HepG2 (cell line): ENCODE data around the gene ARFGAP2. TPM values are rescaled to one million over a fixed set of nuclear protein-coding genes. Genes with fewer than 3 reads are reported as not detected.
A peak's percentile ranks its signal among the peaks of the same experiment; 100 is the strongest.

Experiments
- ATAC-seq: fragments of 200-7000 bp; cut with Tn5 transposase; 3 replicates; pipeline ENCODE4 v1.9.1; 2020; ENCODE audit warnings: mild to moderate bottlenecking, moderate library complexity
- BruUV-seq: library from RNA; stranded (reverse); fragments of 400-500 nt; replicated peaks from 2 replicates; lab custom pipeline; 2021; lab: Mats Ljungman, UMichigan
- CTCF ChIA-PET: fragments of 300-600 bp; formaldehyde crosslinking; extraction: SDS; loops from one replicate; lab custom pipeline; 2021; ENCODE audit warnings: low total read pairs, inconsistent platforms, low intra/inter-chr PET ratio; lab: Yijun Ruan, JAX
- POLR2A ChIA-PET: fragments of 350-600 bp; sonication (Branson Sonifier 250); formaldehyde crosslinking; loops from one replicate; lab custom pipeline; 2020; ENCODE audit warnings: antibody characterized with exemption, inconsistent platforms; lab: Yijun Ruan, JAX
- DNase-seq: peaks from one replicate; pipeline ENCODE4 v3.0.0-alpha.2; 2015; ENCODE audit warnings: low spot score
- FAIRE-seq: peaks from 3 replicates; lab custom pipeline; 2011; peaks lifted over from hg19 to GRCh38; lab: Jason Lieb, UNC
- H2AFZ ChIP-seq: one replicate; pipeline ENCODE4 v1.6.1; 2011; ENCODE audit warnings: low read length, inconsistent platforms
- H3K27ac ChIP-seq: fragments of 300-600 bp; 3 replicates; pipeline ENCODE4 v1.8.0; 2011; ENCODE audit warnings: mixed run types, mild to moderate bottlenecking, mixed read lengths, low read length, inconsistent platforms; ENCODE audit not compliant: insufficient read depth; ENCODE audit errors: extremely low read length
- H3K27me3 ChIP-seq, 2 experiments: fragments of 200-600 bp in 1 of 2; 2 replicates in 1 of 2; 3 replicates in 1 of 2; pipeline versions ENCODE4 v1.6.0 to v1.8.0; 2011; ENCODE audit warnings: low read length in 2 of 2, mild to moderate bottlenecking in 2 of 2, moderate library complexity in 2 of 2, inconsistent platforms in 1 of 2; ENCODE audit not compliant: insufficient read depth in 2 of 2, control insufficient read depth in 1 of 2
- H3K36me3 ChIP-seq, 2 experiments: fragments of 200-600 bp in 1 of 2; replicated peaks in 1 of 2; 2 replicates in 1 of 2; 3 replicates in 1 of 2; pipeline versions ENCODE4 v1.5.1 to v1.8.0; 2011; ENCODE audit warnings: low read length in 2 of 2, inconsistent platforms in 1 of 2; ENCODE audit not compliant: insufficient read depth in 2 of 2, control insufficient read depth in 1 of 2
- H3K4me1 ChIP-seq: 2 replicates; pipeline ENCODE4 v1.5.1; 2012; ENCODE audit warnings: low read length, inconsistent platforms; ENCODE audit not compliant: insufficient read depth
- H3K4me2 ChIP-seq: 2 replicates; pipeline ENCODE4 v1.6.0; 2011; ENCODE audit warnings: low read depth, low read length, inconsistent platforms
- H3K4me3 ChIP-seq, 3 experiments: fragments of 200-600 bp in 1 of 3; sonication (generic), shearing (Covaris generic) in 1 of 3; replicated peaks in 1 of 3; 2 replicates each; pipeline ENCODE4 v1.5.1; 2011 to 2016; ENCODE audit warnings: low read length in 3 of 3, inconsistent platforms in 2 of 3, low read depth in 2 of 3, mild to moderate bottlenecking in 2 of 3, control low read depth in 1 of 3, mixed read lengths in 1 of 3; ENCODE audit not compliant: insufficient read depth in 1 of 3
- H3K79me2 ChIP-seq: one replicate; pipeline ENCODE4 v1.6.1; 2011; ENCODE audit warnings: low read length, inconsistent platforms; ENCODE audit not compliant: insufficient read depth
- H3K9ac ChIP-seq: 2 replicates; pipeline ENCODE4 v1.6.0; 2011; ENCODE audit warnings: mild to moderate bottlenecking, low read depth, low read length, inconsistent platforms; ENCODE audit not compliant: insufficient read depth
- H3K9me3 ChIP-seq: 2 replicates; pipeline ENCODE4 v1.5.1; 2012; ENCODE audit warnings: mild to moderate bottlenecking, low read length
- H4K20me1 ChIP-seq: 2 replicates; pipeline ENCODE4 v1.6.0; 2011; ENCODE audit warnings: inconsistent platforms, mild to moderate bottlenecking, low read length, moderate library complexity; ENCODE audit not compliant: insufficient read depth
- ARNTL ChIP-seq: sonication (generic); formaldehyde crosslinking; IDR thresholded peaks from 2 replicates; pipeline ENCODE4 v1.4.0; 2020; ENCODE audit warnings: mild to moderate bottlenecking, missing genetic modification reagents
- BHLHE40 ChIP-seq: IDR thresholded peaks from 2 replicates; pipeline ENCODE4 v1.6.1; 2011; ENCODE audit warnings: low read length, improper control_type of control experiment
- CHCHD3 ChIP-seq: sonication (generic); formaldehyde crosslinking; IDR thresholded peaks from 2 replicates; pipeline ENCODE4 v1.8.0; 2022; ENCODE audit warnings: mild to moderate bottlenecking, missing genetic modification reagents, moderate library complexity
- ELF3 ChIP-seq: IDR thresholded peaks from 2 replicates; pipeline ENCODE4 v1.6.1; 2016; ENCODE audit warnings: missing genetic modification reagents, missing compliant biosample characterization
- EP300 ChIP-seq, 3 experiments: sonication (generic) in 1 of 3; formaldehyde crosslinking in 1 of 3; IDR thresholded peaks; 2 replicates each; pipeline versions ENCODE4 v1.5.1 to v1.6.1; 2011 to 2020; ENCODE audit warnings: low read depth in 2 of 3, low read length in 2 of 3, borderline replicate concordance in 1 of 3, improper control_type of control experiment in 1 of 3, mild to moderate bottlenecking in 1 of 3, missing genetic modification reagents in 1 of 3, moderate library complexity in 1 of 3
- KDM6A ChIP-seq: IDR thresholded peaks from 2 replicates; pipeline ENCODE4 v1.6.1; 2016; ENCODE audit warnings: low read depth
- MAFG ChIP-seq: sonication (generic); formaldehyde crosslinking; IDR thresholded peaks from 2 replicates; pipeline ENCODE4 v1.5.1; 2020; ENCODE audit warnings: mild to moderate bottlenecking, missing genetic modification reagents
- MLX ChIP-seq: IDR thresholded peaks from 2 replicates; pipeline ENCODE4 v1.6.1; 2016
- REPIN1 ChIP-seq: sonication (generic); formaldehyde crosslinking; IDR thresholded peaks from 2 replicates; pipeline ENCODE4 v1.8.0; 2022; ENCODE audit warnings: missing genetic modification reagents, low read depth, mild to moderate bottlenecking, borderline replicate concordance
- SALL1 ChIP-seq: sonication (generic); formaldehyde crosslinking; IDR thresholded peaks from 2 replicates; pipeline ENCODE4 v1.8.0; 2022; ENCODE audit warnings: mild to moderate bottlenecking, missing genetic modification reagents
- SPEN ChIP-seq: sonication (generic); formaldehyde crosslinking; IDR thresholded peaks from 2 replicates; pipeline ENCODE4 v1.5.1; 2020; ENCODE audit warnings: low read depth, mild to moderate bottlenecking, missing genetic modification reagents
- TGIF2 ChIP-seq: IDR thresholded peaks from 2 replicates; pipeline ENCODE4 v1.6.1; 2016; ENCODE audit warnings: control low read depth, missing compliant biosample characterization
- ZFP41 ChIP-seq: sonication (generic); formaldehyde crosslinking; IDR thresholded peaks from 2 replicates; pipeline ENCODE4 v1.4.0; 2020; ENCODE audit warnings: mild to moderate bottlenecking, missing genetic modification reagents, borderline replicate concordance
- ZNF331 ChIP-seq: sonication (generic); formaldehyde crosslinking; IDR thresholded peaks from 2 replicates; pipeline ENCODE4 v1.4.0; 2020; ENCODE audit warnings: missing genetic modification reagents
- ZNF383 ChIP-seq: sonication (generic); formaldehyde crosslinking; IDR thresholded peaks from 2 replicates; pipeline ENCODE4 v1.4.0; 2020; ENCODE audit warnings: missing genetic modification reagents, mild to moderate bottlenecking, borderline replicate concordance
- ZNF577 ChIP-seq: sonication (generic); formaldehyde crosslinking; IDR thresholded peaks from 2 replicates; pipeline ENCODE4 v1.4.0; 2020; ENCODE audit warnings: mild to moderate bottlenecking, low read depth, missing genetic modification reagents, borderline replicate concordance
- ZNF580 ChIP-seq: IDR thresholded peaks from 2 replicates; pipeline ENCODE4 v1.6.1; 2016; ENCODE audit warnings: low read depth, borderline replicate concordance
- WGBS: methylation state at CpG from one replicate; pipeline ENCODE4 v1.1.6; 2017; ENCODE audit warnings: low lambda C conversion rate; 5-methylcytosine and 5-hydroxymethylcytosine counted together
- in situ Hi-C: cut with HindIII; loops from 2 replicates; pipeline ENCODE4 v1.10.0; 2017; ENCODE audit warnings: low pct_unique_long_range_greater_than_20kb; ENCODE audit not compliant: extremely low pct_ligation_motif_present
- intact Hi-C: fragments of 100-400 bp; cut with micrococcal nuclease; formaldehyde crosslinking; loops from one replicate; pipeline ENCODE4 v1.10.0; 2022; ENCODE audit not compliant: unreplicated experiment
- polyA plus RNA-seq, 8 experiments: library from polyadenylated mRNA; depleted of rRNA in 3 of 8; stranded (reverse) in 7 of 8; unstranded in 1 of 8; fragments of >200 nt; fragmentation: Illumina TruSeq in 4 of 8; extraction: Trizol in 4 of 8; gene quantifications; 2 replicates each; pipeline versions ENCODE4 v1.2.1 to v1.2.3, GENCODE V29; 2011 to 2016; ENCODE audit warnings: low read depth in 4 of 8, missing spikeins in 1 of 8, mixed read lengths in 1 of 8; ENCODE audit not compliant: insufficient read depth in 1 of 8
- total RNA-seq, 5 experiments: library from RNA; depleted of rRNA; stranded (reverse); fragments of >200 nt; fragmentation: Illumina TruSeq; extraction: Trizol; gene quantifications; 2 replicates each; pipeline ENCODE4 v1.2.3, GENCODE V29; 2016; ENCODE audit warnings: low read depth in 1 of 5
- TF ChIP-seq, protein P1 (sequence below): sonication (generic); formaldehyde crosslinking; IDR thresholded peaks from 2 replicates; pipeline ENCODE4 v1.9.0; 2021; ENCODE audit warnings: missing genetic modification reagents, borderline replicate concordance
- TF ChIP-seq, protein P2 (sequence below), 2 experiments: sonication (generic) in 1 of 2; formaldehyde crosslinking in 1 of 2; IDR thresholded peaks; 2 replicates each; pipeline versions ENCODE4 v1.5.1 to v1.6.1; 2011 to 2020; ENCODE audit warnings: borderline replicate concordance in 1 of 2, low read depth in 1 of 2, low read length in 1 of 2, mild to moderate bottlenecking in 1 of 2, missing genetic modification reagents in 1 of 2, moderate library complexity in 1 of 2

The ARFGAP2 gene
- total and polyA plus RNA-seq, 2 of the 13 experiments (the other 11 are each of a cell fraction or from before 2014, with no cell fraction given): 32.3 to 75.3 TPM

DNA sequence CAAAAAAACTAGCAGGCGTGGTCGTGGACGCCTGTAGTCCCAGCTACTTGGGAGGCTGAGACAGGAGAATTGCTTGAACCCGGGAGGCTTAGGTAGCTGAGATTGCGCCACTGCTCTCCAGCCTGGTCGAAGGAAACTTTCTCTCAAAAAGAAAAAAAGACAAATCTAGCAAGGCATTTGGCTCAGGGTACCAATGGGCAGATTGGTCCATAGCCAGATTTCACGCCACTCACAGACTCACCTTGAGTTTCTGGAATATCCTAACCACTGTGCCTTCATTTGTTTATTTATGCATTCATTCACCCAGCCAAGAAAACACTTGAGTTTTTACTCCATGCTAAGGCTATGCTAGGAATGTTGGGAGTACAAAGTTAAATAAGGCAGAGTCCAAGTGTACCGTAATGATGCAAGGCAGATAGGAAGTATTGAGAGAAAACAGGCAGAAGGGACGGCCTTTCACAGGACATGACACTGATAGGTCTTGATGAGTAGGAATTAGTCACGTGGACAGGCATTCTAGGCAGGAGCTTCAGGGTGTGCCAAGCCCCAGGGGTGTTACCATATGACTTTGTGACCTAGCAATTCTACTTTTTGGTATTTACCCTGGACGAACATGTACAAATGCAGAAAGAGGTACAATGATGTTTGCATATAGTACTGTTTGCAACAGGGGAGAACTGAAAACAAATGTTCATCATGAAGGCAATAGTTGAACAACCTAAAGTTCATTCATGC is 12.6 kb upstream of the ARFGAP2 start:
- peak overlapping the region; percentile 51 for H3K4me2 ChIP-seq
- CTCF ChIA-PET: no interaction called here
- peak; percentile 99 for FAIRE-seq
- TF ChIP-seq SALL1 (CRISPR knock-in tag) (peak; percentile 65), CHCHD3 (CRISPR knock-in tag) (no peak), ZNF331 (CRISPR knock-in tag) (peak; percentile 53; the same call in 1 of the 2 replicates), EP300 (IDR thresholded peaks at IDR 0.05; ENCODE audit: low read depth in 2 of 2, low read length in 2 of 2) (peak; percentile 64 to 90; a peak in 3 of 4 replicates), EP300 (CRISPR knock-in tag; IDR thresholded peaks at IDR 0.05; ENCODE audit: borderline replicate concordance) (peak; percentile 89), REPIN1 (CRISPR knock-in tag) (peak; percentile 91), ARNTL (CRISPR knock-in tag) (peak; percentile 97), KDM6A (peak; percentile 94), MLX (CRISPR knock-in tag) (peak; percentile 78), SPEN (CRISPR knock-in tag) (peak; percentile 68; the same call in 1 of the 2 replicates), ZNF383 (no peak), TGIF2 (peak; percentile 88), MAFG (no peak), ZNF577 (CRISPR knock-in tag) (no peak), BHLHE40 (peak; percentile 89), ZFP41 (CRISPR knock-in tag) (no peak), ELF3 (CRISPR knock-in tag) (peak; percentile 86), ZNF580 (CRISPR knock-in tag) (0 out of 2 replicates have a peak, but pooled peaks have one; percentile 22)
- TF ChIP-seq, protein P1, sequence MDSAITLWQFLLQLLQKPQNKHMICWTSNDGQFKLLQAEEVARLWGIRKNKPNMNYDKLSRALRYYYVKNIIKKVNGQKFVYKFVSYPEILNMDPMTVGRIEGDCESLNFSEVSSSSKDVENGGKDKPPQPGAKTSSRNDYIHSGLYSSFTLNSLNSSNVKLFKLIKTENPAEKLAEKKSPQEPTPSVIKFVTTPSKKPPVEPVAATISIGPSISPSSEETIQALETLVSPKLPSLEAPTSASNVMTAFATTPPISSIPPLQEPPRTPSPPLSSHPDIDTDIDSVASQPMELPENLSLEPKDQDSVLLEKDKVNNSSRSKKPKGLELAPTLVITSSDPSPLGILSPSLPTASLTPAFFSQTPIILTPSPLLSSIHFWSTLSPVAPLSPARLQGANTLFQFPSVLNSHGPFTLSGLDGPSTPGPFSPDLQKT (CRISPR knock-in tag): no peak
- TF ChIP-seq, protein P2, sequence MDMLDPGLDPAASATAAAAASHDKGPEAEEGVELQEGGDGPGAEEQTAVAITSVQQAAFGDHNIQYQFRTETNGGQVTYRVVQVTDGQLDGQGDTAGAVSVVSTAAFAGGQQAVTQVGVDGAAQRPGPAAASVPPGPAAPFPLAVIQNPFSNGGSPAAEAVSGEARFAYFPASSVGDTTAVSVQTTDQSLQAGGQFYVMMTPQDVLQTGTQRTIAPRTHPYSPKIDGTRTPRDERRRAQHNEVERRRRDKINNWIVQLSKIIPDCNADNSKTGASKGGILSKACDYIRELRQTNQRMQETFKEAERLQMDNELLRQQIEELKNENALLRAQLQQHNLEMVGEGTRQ (IDR thresholded peaks at IDR 0.05; ENCODE audit: low read depth, low read length): peak; percentile 90
- TF ChIP-seq, protein P2 (CRISPR knock-in tag; IDR thresholded peaks at IDR 0.05; ENCODE audit: borderline replicate concordance): peak; percentile 90; the same call in 1 of the 2 replicates

More for the DNA sequence above, 12.6 kb upstream of the ARFGAP2 start:
- DNase-seq (peak; percentile 99), ATAC-seq (peak; percentile 32)
- Histone ChIP-seq H3K4me3 (peak overlapping the region in 1 of 3 experiments; percentile 13; a peak in 1 of 6 replicates), H3K27me3 (no peaks in the 10 kb centered on the region), H3K9me3 (no peaks in the 10 kb centered on the region), H3K79me2 (peaks cover 4% of the 10 kb centered on the region), H3K9ac (peak overlapping the region; percentile 47), H2AFZ (no peak overlapping the region), H4K20me1 (no peaks in the 10 kb centered on the region), H3K4me1 (peaks cover 56% of the 10 kb centered on the region), H3K36me3 (no peaks in the 10 kb centered on the region), H3K27ac (peak overlapping the region; percentile 69)
- intact Hi-C loops: loop anchor here (2.0 kb wide), 1 partner anchor 26 kb away; the partner anchor contains the start of gene DDB2
- in situ Hi-C loops: no loop called here
- 12% methylated on average over 11 of the region's 11 CpGs for WGBS
- POLR2A ChIA-PET: interaction anchor here (1.0 to 9.2 kb wide), 10 partner anchors 11 to 81 kb away, joined by 3 to 247 read pairs (median 7); partner anchors contain the start of genes ACP2, ARFGAP2, DDB2 and MADD
- BruUV-seq: no TSS peak
